ENCODE results near the gene RHBDL1. TPM values are rescaled to one million over a fixed set of nuclear protein-coding genes. Genes with fewer than 3 reads are reported as not detected.

The RHBDL1 gene
- total RNA-seq, 5 donors from 2014 or later (not counting 1 experiment from before 2014, with no cell fraction given), result 2.0 to 3.6 (median 2.5) TPM

DNA sequence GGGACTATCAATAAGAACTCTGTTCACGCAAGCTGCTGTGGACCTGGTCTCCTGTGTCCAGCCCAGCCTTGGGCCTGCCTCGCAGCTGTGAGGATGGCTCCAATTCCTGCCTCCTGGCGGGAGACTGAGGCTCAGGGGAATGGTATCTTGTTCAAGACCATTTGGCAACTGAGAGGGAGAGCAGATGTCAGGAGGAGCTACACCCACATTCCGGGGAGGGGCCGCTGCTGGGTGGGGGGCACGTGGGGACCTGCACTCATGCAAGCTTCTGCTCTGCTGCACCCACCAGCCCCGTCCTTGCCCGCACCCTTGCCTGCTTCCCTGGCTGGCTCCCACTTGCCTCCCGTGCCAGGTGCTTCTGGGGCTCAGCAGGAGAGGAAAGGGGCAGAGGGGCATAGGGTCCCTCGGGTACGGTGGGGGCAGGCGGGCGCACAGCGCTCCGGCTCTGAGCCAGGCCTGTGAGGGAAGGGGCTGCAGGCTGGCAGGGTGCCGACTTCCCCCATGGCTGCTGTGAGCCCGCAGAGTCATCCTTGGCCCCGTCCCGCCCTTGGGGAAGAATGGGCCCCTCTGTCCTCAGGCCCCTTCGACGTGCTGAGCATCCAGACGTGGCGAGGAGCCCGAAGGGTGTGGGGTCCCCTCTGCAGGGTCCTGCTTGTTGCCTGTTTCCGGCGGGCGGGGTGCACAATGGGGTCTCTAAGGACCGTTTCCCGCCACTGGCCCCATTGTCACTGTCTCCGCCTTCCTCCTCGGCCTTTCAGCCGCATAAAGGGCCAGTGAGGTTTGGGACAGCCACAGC, 42.2 kb downstream of the RHBDL1 start:
- H3K9me3 ChIP-seq, result no peaks in the 10 kb centered on the region
- Mint-ChIP-seq H3K4me3 (peak overlapping the region in 1 of 3 donors; percentile 83), H3K9me3 (no peaks in the 10 kb centered on the region), H3K36me3 (no peaks in the 10 kb centered on the region), H3K27me3 (peaks cover 6 to 8% of the 10 kb centered on the region in 2 donors), H3K27ac (no peak overlapping the region), H3K4me1 (peaks cover 19 to 33% (median 23%) of the 10 kb centered on the region in 3 donors)
- no peak overlapping the region for H3K4me3 ChIP-seq (ENCODE audit: control insufficient read depth in 1 of 2, extremely low read depth in 1 of 2, low read length in 1 of 2)
- H3K27ac ChIP-seq (ENCODE audit: low read length), result no peak overlapping the region
- POLR2A ChIA-PET, result no interaction called here
- H3K36me3 ChIP-seq (ENCODE audit: control insufficient read depth in 2 of 2, extremely low read depth in 1 of 2, insufficient read depth in 1 of 2, low read length in 1 of 2), result no peaks in the 10 kb centered on the region
- WGBS (ENCODE audit: insufficient coverage), result 91% methylated on average over 27 of the region's 32 CpGs
- peaks cover 0 to 32% of the 10 kb centered on the region in 2 experiments for H3K27me3 ChIP-seq (replicated peaks in 1 of 2; ENCODE audit: control insufficient read depth in 2 of 2, extremely low read depth in 1 of 2, insufficient read depth in 2 of 2, low read length in 1 of 2)
- no peak for ATAC-seq (replicated peaks in 1 of 4)
- no peak for DNase-seq
- CTCF ChIA-PET, result no interaction called here
- H3K4me1 ChIP-seq (ENCODE audit: control insufficient read depth in 1 of 2, extremely low read depth in 1 of 2, insufficient read depth in 2 of 2, low read length in 2 of 2), result peaks cover 5 to 58% of the 10 kb centered on the region in 2 experiments

DNA sequence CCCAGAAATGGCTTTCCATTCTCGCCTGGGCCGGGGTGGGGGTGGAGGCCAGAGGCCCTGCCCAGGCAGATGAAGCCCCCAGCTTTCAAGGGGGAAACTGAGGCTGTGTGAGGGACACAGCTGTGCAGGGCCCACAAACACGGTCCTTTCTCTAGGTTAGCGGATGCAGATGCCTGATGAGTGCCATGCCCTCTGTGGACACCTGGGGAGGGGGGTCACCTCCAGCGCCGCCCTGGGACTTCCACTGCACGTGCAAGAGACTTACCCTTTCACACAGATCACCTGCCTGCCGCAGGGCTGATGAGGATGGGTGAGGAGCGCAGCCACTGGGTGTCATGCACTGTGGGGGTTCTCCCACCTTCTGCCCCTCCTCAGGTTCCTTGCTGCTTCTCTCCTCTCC, 42.9 kb downstream of the RHBDL1 start:
- Mint-ChIP-seq H3K27ac (no peak overlapping the region), H3K36me3 (no peaks in the 10 kb centered on the region), H3K9me3 (no peaks in the 10 kb centered on the region), H3K4me3 (peak overlapping the region in 1 of 3 donors; percentile 83), H3K27me3 (peaks cover 3 to 4% of the 10 kb centered on the region in 2 donors), H3K4me1 (peaks cover 20 to 33% (median 27%) of the 10 kb centered on the region in 3 donors)
- ChIA-PET CTCF (no interaction called here), POLR2A (no interaction called here)
- H3K4me3 ChIP-seq (ENCODE audit: control insufficient read depth in 1 of 2, extremely low read depth in 1 of 2, low read length in 1 of 2), result no peak overlapping the region
- H3K9me3 ChIP-seq, result no peaks in the 10 kb centered on the region
- H3K4me1 ChIP-seq (ENCODE audit: control insufficient read depth in 1 of 2, extremely low read depth in 1 of 2, insufficient read depth in 2 of 2, low read length in 2 of 2), result peaks cover 5 to 66% of the 10 kb centered on the region in 2 experiments
- no peaks in the 10 kb centered on the region for H3K36me3 ChIP-seq (ENCODE audit: control insufficient read depth in 2 of 2, extremely low read depth in 1 of 2, insufficient read depth in 1 of 2, low read length in 1 of 2)
- DNase-seq (no peak), ATAC-seq (replicated peaks in 1 of 4) (no peak)
- WGBS (ENCODE audit: insufficient coverage), result 94% methylated on average over 3 of the region's 9 CpGs
- H3K27me3 ChIP-seq (replicated peaks in 1 of 2; ENCODE audit: control insufficient read depth in 2 of 2, extremely low read depth in 1 of 2, insufficient read depth in 2 of 2, low read length in 1 of 2), result peaks cover 0 to 32% of the 10 kb centered on the region in 2 experiments
- H3K27ac ChIP-seq (ENCODE audit: low read length), result no peak overlapping the region

DNA sequence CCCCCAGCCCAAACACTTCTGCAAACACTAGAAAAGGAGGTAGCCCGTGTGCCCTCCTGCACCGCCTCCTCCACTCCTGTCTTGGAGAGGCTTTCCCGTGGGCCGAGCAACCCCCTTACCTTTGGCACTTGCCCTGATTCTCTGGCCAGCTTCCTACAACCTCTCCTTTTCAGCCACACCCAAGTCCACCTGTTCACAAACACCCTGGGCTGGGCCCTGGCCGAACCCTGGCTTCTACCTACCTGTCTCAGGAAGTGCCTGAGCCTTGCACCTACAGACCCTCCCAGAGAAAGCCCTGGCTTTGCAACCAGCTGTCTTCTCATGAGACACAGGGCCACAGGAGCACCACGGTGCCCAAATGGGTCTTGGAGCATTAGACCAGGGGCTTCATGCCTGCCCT, 43.5 kb downstream of the RHBDL1 start:
- H3K27me3 ChIP-seq (replicated peaks in 1 of 2; ENCODE audit: control insufficient read depth in 2 of 2, extremely low read depth in 1 of 2, insufficient read depth in 2 of 2, low read length in 1 of 2), result peaks cover 0 to 28% of the 10 kb centered on the region in 2 experiments
- ATAC-seq (replicated peaks in 1 of 4), result no peak
- no peaks in the 10 kb centered on the region for H3K36me3 ChIP-seq (ENCODE audit: control insufficient read depth in 2 of 2, extremely low read depth in 1 of 2, insufficient read depth in 1 of 2, low read length in 1 of 2)
- ChIA-PET POLR2A (no interaction called here), CTCF (interaction anchor here in 1 of 2 donors (0.6 kb wide), 1 partner anchor 11 kb away, joined by 4 read pairs; no protein-coding TSS in a partner anchor)
- H3K9me3 ChIP-seq, result no peaks in the 10 kb centered on the region
- WGBS (ENCODE audit: insufficient coverage), result 84% methylated on average over 4 of the region's 6 CpGs
- Mint-ChIP-seq H3K36me3 (no peaks in the 10 kb centered on the region), H3K27ac (peak overlapping the region in 1 of 2 donors; percentile 56), H3K9me3 (no peaks in the 10 kb centered on the region), H3K4me3 (peak overlapping the region in 2 of 3 donors; percentile 52 to 83), H3K27me3 (peaks cover 3 to 4% of the 10 kb centered on the region in 2 donors), H3K4me1 (peaks cover 21 to 32% (median 27%) of the 10 kb centered on the region in 3 donors)
- no peak for DNase-seq
- H3K27ac ChIP-seq (ENCODE audit: low read length), result no peak overlapping the region
- H3K4me3 ChIP-seq (ENCODE audit: control insufficient read depth in 1 of 2, extremely low read depth in 1 of 2, low read length in 1 of 2), result no peak overlapping the region
- H3K4me1 ChIP-seq (ENCODE audit: control insufficient read depth in 1 of 2, extremely low read depth in 1 of 2, insufficient read depth in 2 of 2, low read length in 2 of 2), result peaks cover 5 to 68% of the 10 kb centered on the region in 2 experiments

DNA sequence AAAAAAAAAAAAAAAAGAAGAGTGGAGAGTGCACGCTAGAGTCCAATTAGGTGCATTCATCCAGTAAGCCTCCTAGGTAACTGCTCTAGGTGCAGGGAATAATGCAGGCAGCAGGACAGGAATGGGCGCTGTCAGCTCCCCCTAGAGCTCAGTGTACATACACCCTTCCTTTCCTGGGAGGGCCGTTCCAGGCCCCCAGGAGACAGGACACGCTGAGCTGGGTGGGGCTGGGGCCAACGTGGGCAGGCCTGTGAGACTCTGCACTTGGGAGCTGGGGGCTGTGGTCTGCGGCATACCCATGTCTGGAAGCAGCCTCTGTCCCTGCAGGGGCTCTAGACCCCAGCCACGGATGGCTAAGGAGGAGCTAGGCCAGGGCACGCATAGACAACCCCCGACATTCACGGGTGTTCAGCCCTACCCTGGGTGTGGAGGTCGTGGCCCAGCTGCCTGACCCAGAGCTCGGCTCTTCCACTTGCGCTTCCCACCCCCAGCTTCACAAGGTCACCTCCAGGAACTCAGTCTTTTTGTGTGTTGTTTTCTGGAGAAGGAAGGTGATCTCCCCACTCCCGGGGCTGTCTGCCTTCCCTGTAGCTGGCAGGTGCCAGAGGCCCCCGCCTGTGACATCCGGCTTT, 44.5 kb downstream of the RHBDL1 start:
- peak in 3 of 4 experiments; percentile 2 to 7 (median 5) for ATAC-seq (replicated peaks in 1 of 4)
- no peaks in the 10 kb centered on the region for H3K9me3 Mint-ChIP-seq
- peaks cover 3 to 4% of the 10 kb centered on the region in 2 donors for H3K27me3 Mint-ChIP-seq
- CTCF ChIA-PET, result interaction anchor here in 1 of 2 donors (0.6 to 2.0 kb wide), 3 partner anchors 8 to 367 kb away, joined by 3 to 6 read pairs (median 5); partner anchors contain the start of gene AXIN1
- peaks cover 21 to 29% (median 27%) of the 10 kb centered on the region in 3 donors for H3K4me1 Mint-ChIP-seq
- H3K27ac ChIP-seq (ENCODE audit: low read length), result peak overlapping the region; percentile 57
- H3K27ac Mint-ChIP-seq, result peak overlapping the region; percentile 57 to 80
- DNase-seq, result peak in 1 of 35 experiments; percentile 33
- WGBS (ENCODE audit: insufficient coverage), result 13% methylated on average over 5 of the region's 16 CpGs
- no peaks in the 10 kb centered on the region for H3K36me3 ChIP-seq (ENCODE audit: control insufficient read depth in 2 of 2, extremely low read depth in 1 of 2, insufficient read depth in 1 of 2, low read length in 1 of 2)
- H3K27me3 ChIP-seq (replicated peaks in 1 of 2; ENCODE audit: control insufficient read depth in 2 of 2, extremely low read depth in 1 of 2, insufficient read depth in 2 of 2, low read length in 1 of 2), result peaks cover 0 to 20% of the 10 kb centered on the region in 2 experiments
- no peaks in the 10 kb centered on the region for H3K9me3 ChIP-seq
- peak overlapping the region; percentile 55 to 70 for H3K4me3 ChIP-seq (ENCODE audit: control insufficient read depth in 1 of 2, extremely low read depth in 1 of 2, low read length in 1 of 2)
- H3K4me1 ChIP-seq (ENCODE audit: control insufficient read depth in 1 of 2, extremely low read depth in 1 of 2, insufficient read depth in 2 of 2, low read length in 2 of 2), result peaks cover 5 to 60% of the 10 kb centered on the region in 2 experiments
- POLR2A ChIA-PET, result no interaction called here
- peak overlapping the region; percentile 78 to 83 (median 79) for H3K4me3 Mint-ChIP-seq
- H3K36me3 Mint-ChIP-seq, result no peaks in the 10 kb centered on the region

DNA sequence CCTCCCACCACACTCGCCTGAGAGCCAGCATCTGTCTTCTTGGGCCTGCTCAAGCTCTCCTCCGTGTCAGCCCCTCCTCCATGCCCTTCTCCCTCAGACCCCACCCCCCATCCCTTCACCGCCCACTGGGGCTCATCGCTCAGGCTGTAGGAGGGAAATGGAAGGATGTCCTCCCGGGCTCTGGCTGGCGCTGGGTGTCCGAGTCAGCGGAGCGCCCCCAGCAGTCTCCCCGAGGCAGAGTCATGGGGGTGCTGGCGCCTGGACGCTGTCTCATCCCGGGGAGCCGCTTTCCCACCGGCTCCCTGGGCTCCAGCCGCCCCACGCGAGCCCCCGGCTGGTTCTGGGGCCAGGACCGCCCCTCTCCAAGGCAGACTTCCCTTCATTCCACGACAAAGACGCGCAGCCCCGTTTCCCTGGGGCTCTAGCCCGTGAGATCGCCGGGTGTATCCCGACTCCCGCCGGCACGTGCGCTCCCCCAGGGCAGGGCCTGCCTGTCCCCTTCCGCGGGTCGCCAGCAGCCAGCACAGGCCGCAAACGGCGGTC, 45.0 kb downstream of the RHBDL1 start:
- peak overlapping the region; percentile 39 to 80 for H3K27ac Mint-ChIP-seq
- Histone ChIP-seq H3K27me3 (replicated peaks in 1 of 2; ENCODE audit: control insufficient read depth in 2 of 2, extremely low read depth in 1 of 2, insufficient read depth in 2 of 2, low read length in 1 of 2) (peaks cover 0 to 20% of the 10 kb centered on the region in 2 experiments), H3K9me3 (no peaks in the 10 kb centered on the region), H3K27ac (ENCODE audit: low read length) (peak overlapping the region; percentile 57), H3K4me1 (ENCODE audit: control insufficient read depth in 1 of 2, extremely low read depth in 1 of 2, insufficient read depth in 2 of 2, low read length in 2 of 2) (peaks cover 5 to 60% of the 10 kb centered on the region in 2 experiments), H3K4me3 (ENCODE audit: control insufficient read depth in 1 of 2, extremely low read depth in 1 of 2, low read length in 1 of 2) (peak overlapping the region; percentile 55 to 70), H3K36me3 (ENCODE audit: control insufficient read depth in 2 of 2, extremely low read depth in 1 of 2, insufficient read depth in 1 of 2, low read length in 1 of 2) (no peaks in the 10 kb centered on the region)
- peaks cover 21 to 29% (median 27%) of the 10 kb centered on the region in 3 donors for H3K4me1 Mint-ChIP-seq
- under 1% methylated on average over 35 of the region's 38 CpGs for WGBS (ENCODE audit: insufficient coverage)
- no peaks in the 10 kb centered on the region for H3K36me3 Mint-ChIP-seq
- ChIA-PET CTCF (interaction anchor here in 1 of 2 donors (0.6 to 2.0 kb wide), 3 partner anchors 8 to 368 kb away, joined by 3 to 6 read pairs (median 5); partner anchors contain the start of gene AXIN1), POLR2A (no interaction called here)
- peak in 10 of 35 experiments; percentile 21 to 63 (median 32) for DNase-seq
- peak; percentile 13 to 26 (median 18) for ATAC-seq (replicated peaks in 1 of 4)
- H3K4me3 Mint-ChIP-seq, result peak overlapping the region; percentile 78 to 83 (median 79)
- no peaks in the 10 kb centered on the region for H3K9me3 Mint-ChIP-seq
- peaks cover 3 to 4% of the 10 kb centered on the region in 2 donors for H3K27me3 Mint-ChIP-seq
